Endothelial cell (in vitro differentiated cells): ENCODE measurements around the gene GPD1L. TPM values are rescaled to one million over a fixed set of nuclear protein-coding genes. Genes with fewer than 3 reads are reported as not detected.
"Not testable (repeated sequence)": the region's sequence is repeated elsewhere in the genome, so short reads cannot be mapped to it uniquely, and the experiment has no call there.

Source experiments
- DNase-seq: peaks from one replicate; pipeline ENCODE4 v3.0.0; 2021; ENCODE audit warnings: low spot score
- H3K27ac Mint-ChIP-seq: one replicate; pipeline ENCODE4 v1.8.0; 2021; ENCODE audit warnings: mixed read lengths, inconsistent platforms; ENCODE audit not compliant: unreplicated experiment
- H3K27me3 Mint-ChIP-seq: one replicate; pipeline ENCODE4 v1.8.0; 2021; ENCODE audit warnings: mild to moderate bottlenecking, moderate library complexity, mixed read lengths, inconsistent platforms; ENCODE audit not compliant: unreplicated experiment
- H3K36me3 Mint-ChIP-seq: one replicate; pipeline ENCODE4 v1.8.0; 2021; ENCODE audit warnings: mild to moderate bottlenecking, low read depth, mixed read lengths, inconsistent platforms; ENCODE audit not compliant: unreplicated experiment
- H3K4me1 Mint-ChIP-seq: one replicate; pipeline ENCODE4 v1.8.0; 2021; ENCODE audit warnings: mild to moderate bottlenecking, mixed read lengths, inconsistent platforms; ENCODE audit not compliant: unreplicated experiment
- H3K4me3 Mint-ChIP-seq: one replicate; pipeline ENCODE4 v1.8.0; 2021; ENCODE audit warnings: mild to moderate bottlenecking, mixed read lengths, inconsistent platforms; ENCODE audit not compliant: unreplicated experiment
- H3K9me3 Mint-ChIP-seq: one replicate; pipeline ENCODE4 v1.8.0; 2021; ENCODE audit warnings: mixed read lengths, inconsistent platforms; ENCODE audit not compliant: unreplicated experiment
- total RNA-seq: library from RNA; stranded (reverse); fragmentation: NEBNext Ultra II Directional; extraction: Animal tissue kit (Norgen Biotek cat#: 25700); gene quantifications from one replicate; pipeline ENCODE4 v1.2.1, GENCODE V29; 2021; ENCODE audit not compliant: unreplicated experiment
- TF ChIP-seq, protein P1 (sequence below): fragments of 200-600 bp; sonication (generic); IDR thresholded peaks from one replicate; pipeline ENCODE4 v1.5.0; 2021; ENCODE audit warnings: antibody characterized with exemption; ENCODE audit not compliant: unreplicated experiment

The GPD1L gene
- total RNA-seq, 1 donor from 2014 or later = 2.5 TPM

DNA sequence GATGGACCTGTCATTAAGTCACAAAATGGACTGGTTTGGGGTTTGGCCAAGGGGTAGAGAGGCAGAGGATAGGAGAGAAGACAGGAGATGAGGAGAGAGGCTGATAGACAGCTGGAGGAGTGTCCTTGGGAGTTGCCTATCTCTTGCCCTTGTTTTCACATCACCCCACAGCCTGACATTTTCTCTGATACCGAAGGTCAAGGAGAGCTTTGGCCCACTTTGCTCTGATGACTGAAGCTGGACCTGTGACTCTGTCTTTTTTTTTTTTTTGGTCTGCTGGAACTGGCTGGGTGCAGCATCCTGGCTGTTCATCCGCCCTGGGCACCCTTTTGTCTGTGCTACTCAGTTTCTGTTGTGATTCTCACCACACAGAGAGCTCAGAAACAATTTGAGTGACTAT is 5.1 kb downstream of the GPD1L start:
- H3K27ac Mint-ChIP-seq = no peak overlapping the region
- H3K36me3 Mint-ChIP-seq = peaks cover 10% of the 10 kb centered on the region
- DNase-seq = no peak
- H3K9me3 Mint-ChIP-seq = no peaks in the 10 kb centered on the region
- H3K4me1 Mint-ChIP-seq = peaks cover 6% of the 10 kb centered on the region
- no peak overlapping the region for H3K4me3 Mint-ChIP-seq
- peaks cover 8% of the 10 kb centered on the region for H3K27me3 Mint-ChIP-seq
- TF ChIP-seq, protein P1, sequence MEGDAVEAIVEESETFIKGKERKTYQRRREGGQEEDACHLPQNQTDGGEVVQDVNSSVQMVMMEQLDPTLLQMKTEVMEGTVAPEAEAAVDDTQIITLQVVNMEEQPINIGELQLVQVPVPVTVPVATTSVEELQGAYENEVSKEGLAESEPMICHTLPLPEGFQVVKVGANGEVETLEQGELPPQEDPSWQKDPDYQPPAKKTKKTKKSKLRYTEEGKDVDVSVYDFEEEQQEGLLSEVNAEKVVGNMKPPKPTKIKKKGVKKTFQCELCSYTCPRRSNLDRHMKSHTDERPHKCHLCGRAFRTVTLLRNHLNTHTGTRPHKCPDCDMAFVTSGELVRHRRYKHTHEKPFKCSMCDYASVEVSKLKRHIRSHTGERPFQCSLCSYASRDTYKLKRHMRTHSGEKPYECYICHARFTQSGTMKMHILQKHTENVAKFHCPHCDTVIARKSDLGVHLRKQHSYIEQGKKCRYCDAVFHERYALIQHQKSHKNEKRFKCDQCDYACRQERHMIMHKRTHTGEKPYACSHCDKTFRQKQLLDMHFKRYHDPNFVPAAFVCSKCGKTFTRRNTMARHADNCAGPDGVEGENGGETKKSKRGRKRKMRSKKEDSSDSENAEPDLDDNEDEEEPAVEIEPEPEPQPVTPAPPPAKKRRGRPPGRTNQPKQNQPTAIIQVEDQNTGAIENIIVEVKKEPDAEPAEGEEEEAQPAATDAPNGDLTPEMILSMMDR = no peak

DNA sequence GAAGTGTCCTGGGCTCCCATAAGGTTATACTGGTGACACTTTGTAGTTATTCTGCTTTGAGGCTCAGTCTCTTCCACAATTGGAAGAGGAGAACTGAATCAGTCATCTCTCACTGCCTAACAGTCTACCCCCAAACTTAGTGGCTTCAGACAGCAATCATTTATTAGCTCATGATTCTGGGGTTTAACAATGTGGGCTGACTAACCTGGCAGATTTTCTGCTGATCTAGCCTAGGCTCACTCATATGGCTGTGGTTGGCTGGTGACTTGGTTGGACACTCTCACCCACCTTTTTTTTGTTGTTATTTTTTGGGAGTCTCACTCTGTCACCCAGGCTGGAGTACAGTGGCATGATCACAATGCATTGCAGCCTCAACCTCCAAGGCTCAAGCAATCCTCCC is 7.1 kb downstream of the GPD1L start:
- H3K9me3 Mint-ChIP-seq = no peaks in the 10 kb centered on the region

DNA sequence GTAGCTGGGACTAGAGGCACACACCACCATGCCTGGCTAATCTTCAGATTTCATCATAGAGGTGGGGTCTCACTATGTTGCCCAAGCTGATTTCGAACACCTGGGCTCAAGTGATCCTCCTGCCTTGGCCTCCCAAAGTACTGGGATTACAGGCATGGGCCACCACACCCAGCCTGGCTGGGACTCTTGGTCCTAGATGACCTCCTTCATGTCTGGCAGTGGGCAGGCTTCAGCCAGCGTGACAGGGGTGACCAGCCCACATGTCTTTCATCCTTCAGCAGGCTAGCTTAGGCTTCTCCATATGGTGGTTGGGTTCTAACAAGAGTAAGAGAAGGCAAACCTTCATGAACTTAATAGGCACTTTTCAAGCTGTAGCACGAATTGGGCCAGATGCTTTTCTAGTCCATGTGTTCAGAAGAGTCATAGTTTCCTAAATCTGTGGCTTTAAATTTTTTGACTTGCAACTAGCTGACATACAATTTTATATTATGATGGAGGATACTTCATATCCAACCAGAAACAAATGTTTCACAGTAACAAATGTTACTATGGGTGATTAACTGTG is 7.6 kb downstream of the GPD1L start:
- H3K4me1 Mint-ChIP-seq = no peaks in the 10 kb centered on the region
- TF ChIP-seq, protein P1 = no peak
- H3K36me3 Mint-ChIP-seq = peaks cover 4% of the 10 kb centered on the region
- H3K27ac Mint-ChIP-seq = no peak overlapping the region
- no peaks in the 10 kb centered on the region for H3K9me3 Mint-ChIP-seq
- H3K27me3 Mint-ChIP-seq = no peaks in the 10 kb centered on the region
- no peak overlapping the region for H3K4me3 Mint-ChIP-seq
- no peak for DNase-seq

More for the DNA sequence above, 7.1 kb downstream of the GPD1L start:
- Mint-ChIP-seq H3K4me1 (no peaks in the 10 kb centered on the region), H3K27me3 (no peaks in the 10 kb centered on the region), H3K4me3 (no peak overlapping the region), H3K27ac (no peak overlapping the region), H3K36me3 (peaks cover 4% of the 10 kb centered on the region)
- TF ChIP-seq, protein P1 = no peak
- DNase-seq = no peak

DNA sequence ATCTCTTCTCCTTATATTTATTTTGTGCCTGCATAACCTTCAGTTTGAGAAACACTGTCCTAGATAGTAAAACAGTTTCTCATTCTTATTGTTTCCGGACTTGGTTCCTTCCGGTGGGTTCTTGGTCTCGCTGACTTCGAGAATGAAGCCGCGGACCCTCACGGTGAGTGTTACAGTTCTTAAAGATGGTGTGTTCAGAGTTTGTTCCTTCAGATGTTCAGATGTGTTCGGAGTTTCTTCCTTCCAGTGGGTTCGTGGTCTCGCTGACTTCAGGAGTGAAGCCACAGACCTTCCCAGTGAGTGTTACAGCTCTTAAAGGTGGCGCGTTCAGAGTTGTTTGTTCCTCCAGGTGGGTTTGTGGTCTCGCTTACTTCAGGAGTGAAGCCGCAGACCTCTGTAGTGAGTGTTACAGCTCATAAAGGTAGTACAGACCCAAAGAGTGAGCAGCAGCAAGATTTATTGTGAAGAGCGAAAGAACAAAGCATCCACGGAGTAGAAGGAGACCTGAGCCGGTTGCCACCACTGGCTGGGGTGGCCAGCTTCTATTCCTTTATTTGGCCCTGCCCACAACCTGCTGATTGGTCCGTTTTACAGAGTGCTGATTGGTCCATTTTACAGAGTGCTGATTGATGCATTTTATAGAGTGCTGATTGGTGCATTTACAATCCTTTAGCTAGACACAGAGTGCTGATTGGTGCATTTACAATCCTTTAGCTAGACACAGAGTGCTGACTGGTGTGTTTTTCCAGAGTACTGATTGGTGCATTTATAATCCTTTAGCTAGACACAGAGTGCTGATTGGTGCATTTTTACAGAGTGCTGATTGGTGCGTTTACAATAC is 8.3 kb downstream of the GPD1L start:
- H3K4me1 Mint-ChIP-seq, DNase-seq, H3K27me3 Mint-ChIP-seq, H3K9me3 Mint-ChIP-seq, H3K4me3 Mint-ChIP-seq, H3K36me3 Mint-ChIP-seq, H3K27ac Mint-ChIP-seq: not testable (repeated sequence)

DNA sequence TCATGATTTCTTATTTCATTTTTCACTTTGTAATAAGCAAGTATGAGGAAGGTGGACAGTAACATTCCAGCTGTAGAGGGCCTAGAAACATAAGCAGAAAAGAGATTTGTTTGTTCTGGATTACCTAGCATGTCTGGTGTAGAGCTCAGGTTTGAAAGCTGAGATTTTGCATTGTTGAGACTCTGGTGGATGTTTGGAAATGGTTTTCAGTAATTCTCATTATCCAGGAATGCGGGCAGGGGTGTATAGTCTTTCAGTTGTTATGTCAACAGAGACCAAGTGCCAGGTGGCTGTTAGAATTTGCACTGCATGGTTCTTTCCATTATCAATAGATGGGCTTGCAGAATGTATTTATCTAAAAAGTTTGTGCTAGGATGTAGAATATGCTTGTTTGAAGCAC is 10.9 kb downstream of the GPD1L start:
- no peak overlapping the region for H3K27ac Mint-ChIP-seq
- TF ChIP-seq, protein P1 = no peak
- H3K36me3 Mint-ChIP-seq = peaks cover 4% of the 10 kb centered on the region
- DNase-seq = no peak
- H3K27me3 Mint-ChIP-seq = no peaks in the 10 kb centered on the region
- H3K9me3 Mint-ChIP-seq = no peaks in the 10 kb centered on the region
- H3K4me1 Mint-ChIP-seq = no peaks in the 10 kb centered on the region
- H3K4me3 Mint-ChIP-seq = no peak overlapping the region
